NCI-H1417 (cell line): ENCODE results near the gene LCP2.

Source experiments
- DNase-seq, 3 experiments: peaks; one replicate each; lab custom pipeline; 2025; lab: John Stamatoyannopoulos, UW

The LCP2 gene

GRCh38 chr5:170216257-170216864 is 81.2 kb downstream of the LCP2 start:
- peak in 1 of 3 experiments; percentile 21 for DNase-seq

GRCh38 chr5:170211575-170212334 is 85.8 kb downstream of the LCP2 start:
- DNase-seq, result no peak

GRCh38 chr5:170206958-170207357 is 90.6 kb downstream of the LCP2 start:
- DNase-seq, result no peak

- no peak for DNase-seq
Observed at GRCh38 chr5:170206216-170206615, 91.4 kb downstream of the LCP2 start.

GRCh38 chr5:170204202-170204601 is 93.4 kb downstream of the LCP2 start:
- no peak for DNase-seq

- no peak for DNase-seq
Observed at GRCh38 chr5:170202117-170202516, 95.5 kb downstream of the LCP2 start.

GRCh38 chr5:170201311-170201710 is 96.3 kb downstream of the LCP2 start:
- DNase-seq, result no peak

GRCh38 chr5:170200876-170201275 is 96.7 kb downstream of the LCP2 start:
- DNase-seq, result no peak
